Inflammatory macrophage treated with lipopolysaccharide for 1 hour (primary cell): ENCODE results near the gene MORN4.

Experiments used
- DNase-seq, 2 donors: peaks; one replicate each; pipeline ENCODE4 v3.0.0-alpha.2; 2020 to 2022

Gene MORN4

GRCh38 chr10:97572214-97572989, 60.9 kb downstream of the MORN4 start, which contains the start of gene ANKRD2:
ANKRD2 (plus strand) TSS chr10:97572779; CDS start chr10:97572789, 10 bp downstream.
- DNase-seq = peak; percentile 73 to 74

GRCh38 chr10:97571622-97572021, 61.7 kb downstream of the MORN4 start:
- DNase-seq = no peak

- no peak for DNase-seq
Measured at GRCh38 chr10:97570789-97571471, 62.4 kb downstream of the MORN4 start.

- DNase-seq = no peak
Measured at GRCh38 chr10:97570146-97570788, 63.0 kb downstream of the MORN4 start.

- DNase-seq = no peak
Measured at GRCh38 chr10:97567891-97568290, 65.4 kb downstream of the MORN4 start.

GRCh38 chr10:97566336-97566996, 66.8 kb downstream of the MORN4 start:
- DNase-seq = no peak

- DNase-seq = no peak
Measured at GRCh38 chr10:97564776-97565175, 68.5 kb downstream of the MORN4 start.
